Panc1 (cell line): Measurements from ENCODE around the gene DYRK2. TPM values are rescaled to one million over a fixed set of nuclear protein-coding genes. Genes with fewer than 3 reads are reported as not detected.

Experiments
- ATAC-seq: fragments of 200-7000 bp; cut with Tn5 transposase; 2 replicates; pipeline ENCODE4 v1.9.1; 2020; ENCODE audit warnings: mild to moderate bottlenecking, moderate library complexity
- BruUV-seq: library from RNA; stranded (reverse); fragments of 400-500 nt; replicated peaks from 2 replicates; lab custom pipeline; 2021; lab: Mats Ljungman, UMichigan
- CTCF ChIA-PET: fragments of 300-600 bp; sonication (Branson Sonifier 250); formaldehyde crosslinking; loops from one replicate; lab custom pipeline; 2022; ENCODE audit warnings: antibody characterized with exemption; lab: Charles Lee
- POLR2A ChIA-PET: fragments of 300-600 bp; sonication (Branson Sonifier 250); formaldehyde crosslinking; loops from one replicate; lab custom pipeline; 2022; ENCODE audit warnings: antibody characterized with exemption; lab: Charles Lee
- DNase-seq: peaks from one replicate; pipeline ENCODE4 v3.0.0-alpha.2; 2010; ENCODE audit warnings: low read depth, low spot score
- H3K27ac ChIP-seq: 2 replicates; pipeline ENCODE4 v1.5.1; 2011; ENCODE audit warnings: mild to moderate bottlenecking, low read length, inconsistent platforms
- H3K27me3 ChIP-seq: fragments of 200-500 bp; sonication (Bioruptor generic); 2 replicates; pipeline ENCODE4 v1.6.0; 2014; ENCODE audit warnings: low read length, inconsistent platforms; ENCODE audit not compliant: control insufficient read depth, insufficient read depth
- H3K36me3 ChIP-seq: fragments of 200-500 bp; sonication (Bioruptor generic); 2 replicates; pipeline ENCODE4 v1.5.1; 2014; ENCODE audit warnings: inconsistent platforms, mild to moderate bottlenecking, low read length, moderate library complexity; ENCODE audit not compliant: control insufficient read depth, insufficient read depth
- H3K4me1 ChIP-seq: 2 replicates; pipeline ENCODE4 v1.5.1; 2011; ENCODE audit warnings: inconsistent platforms, mild to moderate bottlenecking, low read length, moderate library complexity; ENCODE audit not compliant: control insufficient read depth, insufficient read depth
- H3K4me3 ChIP-seq, 2 experiments: 2 replicates each; pipeline ENCODE4 v1.5.1; 2011 to 2012; ENCODE audit warnings: low read depth in 2 of 2, low read length in 2 of 2, mild to moderate bottlenecking in 2 of 2, inconsistent platforms in 1 of 2, moderate library complexity in 1 of 2
- H3K9me3 ChIP-seq: fragments of 200-500 bp; sonication (Bioruptor generic); 2 replicates; pipeline ENCODE4 v1.5.1; 2014; ENCODE audit warnings: low read depth, mild to moderate bottlenecking, inconsistent platforms, low read length, moderate library complexity; ENCODE audit not compliant: control insufficient read depth, insufficient read depth
- POLR2AphosphoS5 ChIP-seq: IDR thresholded peaks from 2 replicates; pipeline ENCODE4 v1.6.1; 2012; ENCODE audit warnings: mild to moderate bottlenecking, low read depth, low read length, moderate library complexity
- SIN3A ChIP-seq: IDR thresholded peaks from 2 replicates; pipeline ENCODE4 v1.6.1; 2012; ENCODE audit warnings: low read depth, mild to moderate bottlenecking, low read length, moderate library complexity, borderline replicate concordance; ENCODE audit not compliant: insufficient read depth
- TCF7L2 ChIP-seq: IDR thresholded peaks from 2 replicates; pipeline ENCODE4 v1.6.1; 2011; ENCODE audit warnings: mild to moderate bottlenecking, low read depth, low read length, inconsistent platforms
- in situ Hi-C: cut with HindIII; loops from 2 replicates; pipeline ENCODE4 v1.10.0; 2016; ENCODE audit warnings: low sequenced_read_pairs, low pct_unique_long_range_greater_than_20kb
- intact Hi-C: fragments of 100-400 bp; cut with micrococcal nuclease; formaldehyde crosslinking; loops from one replicate; pipeline ENCODE4 v1.10.0; 2022; ENCODE audit not compliant: unreplicated experiment
- total RNA-seq: library from RNA; stranded (reverse); gene quantifications from one replicate; pipeline ENCODE4 v1.2.1, GENCODE V29; 2021; ENCODE audit not compliant: unreplicated experiment
- TF ChIP-seq, protein P1 (sequence below), 2 experiments: IDR thresholded peaks; 2 replicates each; pipeline ENCODE4 v1.6.1; 2011 to 2012; ENCODE audit warnings: low read depth in 2 of 2, control low read depth in 1 of 2, low read length in 1 of 2, mild to moderate bottlenecking in 1 of 2, moderate library complexity in 1 of 2; ENCODE audit not compliant: insufficient read depth in 1 of 2
- TF ChIP-seq, protein P2 (sequence below): fragments of 450-650 bp; IDR thresholded peaks from 2 replicates; pipeline ENCODE4 v1.5.1; 2017; ENCODE audit warnings: mild to moderate bottlenecking

DYRK2 gene
- total RNA-seq, 1 experiment from 2014 or later = 9.9 TPM

DNA sequence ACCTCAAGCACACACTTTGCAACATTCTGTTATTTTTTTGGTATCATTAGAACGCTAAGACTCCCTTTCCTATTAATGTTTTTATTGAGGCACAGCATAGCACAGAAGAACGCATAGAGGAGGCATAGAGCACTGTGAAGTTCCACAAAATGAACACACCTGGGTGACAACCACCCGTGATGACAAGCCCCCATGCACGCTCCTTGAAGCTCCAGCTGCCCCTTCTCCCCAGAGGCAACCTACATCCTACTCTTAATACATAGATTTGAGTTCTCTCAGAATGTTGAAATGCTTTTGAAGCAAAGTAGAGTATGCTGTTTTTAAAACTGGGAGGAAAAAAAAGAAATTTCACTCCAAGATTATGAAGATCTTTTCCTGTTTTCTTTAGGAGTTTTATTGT lies 55.5 kb downstream of the DYRK2 start:
- POLR2A ChIA-PET = no interaction called here
- no peak for TF ChIP-seq TCF7L2
- TF ChIP-seq, protein P1, sequence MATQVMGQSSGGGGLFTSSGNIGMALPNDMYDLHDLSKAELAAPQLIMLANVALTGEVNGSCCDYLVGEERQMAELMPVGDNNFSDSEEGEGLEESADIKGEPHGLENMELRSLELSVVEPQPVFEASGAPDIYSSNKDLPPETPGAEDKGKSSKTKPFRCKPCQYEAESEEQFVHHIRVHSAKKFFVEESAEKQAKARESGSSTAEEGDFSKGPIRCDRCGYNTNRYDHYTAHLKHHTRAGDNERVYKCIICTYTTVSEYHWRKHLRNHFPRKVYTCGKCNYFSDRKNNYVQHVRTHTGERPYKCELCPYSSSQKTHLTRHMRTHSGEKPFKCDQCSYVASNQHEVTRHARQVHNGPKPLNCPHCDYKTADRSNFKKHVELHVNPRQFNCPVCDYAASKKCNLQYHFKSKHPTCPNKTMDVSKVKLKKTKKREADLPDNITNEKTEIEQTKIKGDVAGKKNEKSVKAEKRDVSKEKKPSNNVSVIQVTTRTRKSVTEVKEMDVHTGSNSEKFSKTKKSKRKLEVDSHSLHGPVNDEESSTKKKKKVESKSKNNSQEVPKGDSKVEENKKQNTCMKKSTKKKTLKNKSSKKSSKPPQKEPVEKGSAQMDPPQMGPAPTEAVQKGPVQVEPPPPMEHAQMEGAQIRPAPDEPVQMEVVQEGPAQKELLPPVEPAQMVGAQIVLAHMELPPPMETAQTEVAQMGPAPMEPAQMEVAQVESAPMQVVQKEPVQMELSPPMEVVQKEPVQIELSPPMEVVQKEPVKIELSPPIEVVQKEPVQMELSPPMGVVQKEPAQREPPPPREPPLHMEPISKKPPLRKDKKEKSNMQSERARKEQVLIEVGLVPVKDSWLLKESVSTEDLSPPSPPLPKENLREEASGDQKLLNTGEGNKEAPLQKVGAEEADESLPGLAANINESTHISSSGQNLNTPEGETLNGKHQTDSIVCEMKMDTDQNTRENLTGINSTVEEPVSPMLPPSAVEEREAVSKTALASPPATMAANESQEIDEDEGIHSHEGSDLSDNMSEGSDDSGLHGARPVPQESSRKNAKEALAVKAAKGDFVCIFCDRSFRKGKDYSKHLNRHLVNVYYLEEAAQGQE (IDR thresholded peaks at IDR 0.05; ENCODE audit: insufficient read depth in 1 of 2, low read depth in 2 of 2, low read length in 1 of 2) = no peak
- no peak for TF ChIP-seq SIN3A
- TF ChIP-seq, protein P2, sequence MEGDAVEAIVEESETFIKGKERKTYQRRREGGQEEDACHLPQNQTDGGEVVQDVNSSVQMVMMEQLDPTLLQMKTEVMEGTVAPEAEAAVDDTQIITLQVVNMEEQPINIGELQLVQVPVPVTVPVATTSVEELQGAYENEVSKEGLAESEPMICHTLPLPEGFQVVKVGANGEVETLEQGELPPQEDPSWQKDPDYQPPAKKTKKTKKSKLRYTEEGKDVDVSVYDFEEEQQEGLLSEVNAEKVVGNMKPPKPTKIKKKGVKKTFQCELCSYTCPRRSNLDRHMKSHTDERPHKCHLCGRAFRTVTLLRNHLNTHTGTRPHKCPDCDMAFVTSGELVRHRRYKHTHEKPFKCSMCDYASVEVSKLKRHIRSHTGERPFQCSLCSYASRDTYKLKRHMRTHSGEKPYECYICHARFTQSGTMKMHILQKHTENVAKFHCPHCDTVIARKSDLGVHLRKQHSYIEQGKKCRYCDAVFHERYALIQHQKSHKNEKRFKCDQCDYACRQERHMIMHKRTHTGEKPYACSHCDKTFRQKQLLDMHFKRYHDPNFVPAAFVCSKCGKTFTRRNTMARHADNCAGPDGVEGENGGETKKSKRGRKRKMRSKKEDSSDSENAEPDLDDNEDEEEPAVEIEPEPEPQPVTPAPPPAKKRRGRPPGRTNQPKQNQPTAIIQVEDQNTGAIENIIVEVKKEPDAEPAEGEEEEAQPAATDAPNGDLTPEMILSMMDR = no peak
- TF ChIP-seq POLR2AphosphoS5 = no peak
- Histone ChIP-seq H3K4me1 (no peaks in the 10 kb centered on the region), H3K4me3 (no peak overlapping the region), H3K27me3 (peaks cover 5% of the 10 kb centered on the region; the same call in 1 of the 2 replicates), H3K9me3 (no peaks in the 10 kb centered on the region), H3K36me3 (no peaks in the 10 kb centered on the region), H3K27ac (no peak overlapping the region)
- BruUV-seq = no TSS peak
- DNase-seq (no peak), ATAC-seq (no peak)
- in situ Hi-C loops = no loop called here
- CTCF ChIA-PET = no interaction called here
- intact Hi-C loops = no loop called here

GRCh38 chr12:67705394-67706370 lies 57.1 kb downstream of the DYRK2 start:
- no peaks in the 10 kb centered on the region for H3K9me3 ChIP-seq
- H3K36me3 ChIP-seq = no peaks in the 10 kb centered on the region
- in situ Hi-C loops = no loop called here
- DNase-seq (no peak), ATAC-seq (no peak)
- no TSS peak for BruUV-seq
- H3K4me3 ChIP-seq = no peak overlapping the region
- ChIA-PET CTCF (no interaction called here), POLR2A (no interaction called here)
- no peak overlapping the region for H3K27ac ChIP-seq
- peaks cover 1% of the 10 kb centered on the region; the same call in 1 of the 2 replicates for H3K27me3 ChIP-seq
- intact Hi-C loops = no loop called here
- TF ChIP-seq, protein P1 (IDR thresholded peaks at IDR 0.05; ENCODE audit: insufficient read depth in 1 of 2, low read depth in 2 of 2, low read length in 1 of 2) = no peak
- no peak for TF ChIP-seq TCF7L2
- no peak for TF ChIP-seq POLR2AphosphoS5
- TF ChIP-seq SIN3A = no peak
- TF ChIP-seq, protein P2 = no peak
- H3K4me1 ChIP-seq = no peaks in the 10 kb centered on the region
